HS-27A (cell line): ENCODE results near the gene VAC14.

Experiments used
- DNase-seq: peaks from one replicate; pipeline ENCODE4 v3.0.0-alpha.2; 2012; ENCODE audit warnings: low read depth, missing footprints

Gene VAC14

DNA sequence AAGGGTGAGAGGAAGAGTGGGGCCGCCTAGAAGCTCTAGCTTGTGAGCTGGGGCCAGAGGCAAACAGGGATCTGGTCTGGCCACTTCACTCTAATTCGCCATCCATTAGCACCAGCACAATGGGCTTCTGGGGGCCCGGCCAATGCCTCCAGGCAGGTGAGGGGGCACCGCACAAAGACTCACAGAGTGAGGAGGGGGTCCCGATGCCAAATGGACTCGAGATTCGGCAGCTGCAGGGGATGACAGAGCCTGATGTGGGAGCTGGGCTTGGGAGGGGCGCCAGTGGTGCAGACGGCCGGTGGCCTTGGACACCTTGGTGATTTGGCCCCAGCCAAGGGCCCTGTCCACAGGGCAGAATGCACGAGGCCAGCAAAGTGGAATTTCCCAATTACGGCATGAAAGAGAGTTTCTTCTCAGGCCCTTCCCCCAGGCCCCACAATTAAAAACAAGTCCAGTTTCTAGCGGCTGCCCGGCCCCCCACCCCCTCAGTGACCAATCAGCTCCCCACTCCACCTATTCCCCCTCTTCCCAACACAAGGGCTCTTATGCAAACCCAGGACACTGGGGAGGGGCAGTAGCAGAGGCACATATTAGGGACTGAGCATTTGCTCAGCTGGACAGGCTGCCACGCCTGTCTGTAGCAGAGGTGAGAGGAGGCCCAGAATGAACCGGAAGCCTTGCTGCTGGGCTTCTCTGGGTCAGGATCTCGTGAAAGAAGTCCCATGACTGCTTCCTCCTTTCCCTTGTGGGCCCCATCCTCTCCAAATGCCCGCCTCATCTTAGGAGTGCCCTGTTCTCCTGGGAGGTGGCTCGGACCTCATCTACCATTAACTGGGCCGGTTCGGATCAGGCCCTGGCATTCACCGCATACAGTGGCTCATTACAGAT is 75.7 kb downstream of the VAC14 start:
- DNase-seq, result no peak

DNA sequence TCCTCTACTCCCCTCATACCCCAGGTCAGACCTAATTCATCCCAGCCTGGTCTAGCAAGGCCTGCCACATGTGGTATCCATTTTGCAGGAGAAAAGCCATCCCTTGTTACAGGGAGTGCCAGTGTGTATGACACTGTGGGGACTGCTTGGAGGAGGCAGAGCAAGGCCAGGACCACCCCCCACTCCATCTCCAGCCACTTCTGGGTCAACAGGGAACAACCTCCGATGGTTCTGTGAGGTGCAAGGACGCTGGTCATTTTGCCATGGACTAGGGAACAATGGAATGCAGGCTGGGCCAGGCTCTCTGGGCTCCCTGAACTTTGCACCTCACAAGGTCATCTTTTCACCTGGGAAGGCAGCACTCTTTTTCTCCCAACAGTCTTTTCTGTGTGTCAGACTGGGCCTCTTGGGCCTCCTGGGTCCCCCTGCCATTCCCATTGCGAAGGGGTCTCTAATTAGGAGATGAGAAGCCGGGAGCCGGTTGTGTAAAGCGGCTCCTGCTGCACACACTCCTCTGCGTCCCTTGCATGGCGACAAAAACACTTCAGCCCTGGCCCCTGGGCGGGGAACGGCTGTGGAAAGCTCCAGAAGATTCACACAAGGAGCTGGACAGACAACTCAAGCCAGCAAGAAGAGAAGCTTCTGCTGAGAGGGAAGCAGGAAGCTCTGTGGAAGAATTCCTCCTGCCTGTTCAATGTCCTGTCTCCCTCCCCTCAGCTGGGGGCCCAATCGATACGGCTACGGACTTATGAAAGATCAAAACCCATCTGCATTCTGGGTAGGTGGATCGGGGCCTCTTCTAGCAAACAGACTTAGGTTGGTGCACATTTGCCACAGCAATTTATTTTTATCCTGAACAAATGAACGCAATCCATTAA is 76.6 kb downstream of the VAC14 start:
- no peak for DNase-seq

DNA sequence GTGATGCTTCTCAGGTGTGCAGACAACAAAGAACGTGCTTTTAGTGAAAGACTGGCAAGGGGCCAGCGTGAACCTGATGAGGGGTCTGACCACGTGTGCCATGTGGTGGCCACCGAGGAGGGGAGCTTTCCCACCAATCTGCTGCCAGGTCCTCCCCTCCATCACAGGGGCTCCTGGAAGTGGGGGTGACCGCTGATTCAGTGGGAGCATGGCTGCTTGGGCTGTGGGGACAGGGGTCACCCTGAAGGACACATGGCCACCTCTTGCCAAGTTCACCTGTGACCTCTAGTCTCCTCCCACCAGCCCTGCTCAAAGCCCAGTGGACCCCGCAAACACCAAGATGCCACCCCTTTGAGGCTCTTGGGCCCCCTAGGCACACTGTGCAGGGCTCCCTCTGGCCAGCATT is 77.2 kb downstream of the VAC14 start:
- DNase-seq, result no peak

DNA sequence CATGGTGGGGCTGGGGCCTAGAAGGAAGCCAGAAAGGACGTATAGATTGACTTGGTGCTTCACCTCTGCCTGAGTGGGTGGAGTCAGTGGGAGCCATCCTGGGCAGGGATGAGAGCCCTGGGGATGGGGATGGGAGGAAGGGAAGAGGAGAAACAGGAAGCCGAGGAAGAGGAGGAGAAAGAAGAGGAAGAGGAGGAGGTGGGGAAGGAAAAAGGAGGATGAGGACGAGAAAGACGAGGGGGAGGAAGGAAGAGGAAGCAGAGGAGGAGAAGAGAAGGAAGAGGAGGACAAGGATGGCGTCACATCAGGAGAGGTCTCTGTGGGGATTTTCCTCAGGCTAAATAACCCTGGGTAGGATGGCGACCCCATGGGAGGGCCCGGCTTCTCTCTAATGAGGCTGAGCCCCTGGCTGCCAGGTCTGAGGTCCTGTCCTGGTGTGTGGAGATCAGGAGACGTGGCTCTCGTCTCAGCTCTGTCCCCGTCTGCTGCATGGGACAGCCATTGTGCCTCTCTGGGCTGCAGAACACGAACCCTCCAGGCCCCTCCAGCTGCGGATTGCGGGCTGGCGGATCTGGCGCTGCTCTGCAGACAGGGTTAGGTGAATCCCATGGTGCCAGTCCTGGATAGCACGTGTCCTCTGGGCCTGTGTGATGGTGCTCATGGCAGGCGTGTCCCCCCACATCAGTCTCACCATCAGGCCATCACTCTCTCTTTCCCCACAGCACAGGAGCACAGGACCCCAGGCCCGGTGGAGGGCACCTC is 79.6 kb downstream of the VAC14 start:
- no peak for DNase-seq

DNA sequence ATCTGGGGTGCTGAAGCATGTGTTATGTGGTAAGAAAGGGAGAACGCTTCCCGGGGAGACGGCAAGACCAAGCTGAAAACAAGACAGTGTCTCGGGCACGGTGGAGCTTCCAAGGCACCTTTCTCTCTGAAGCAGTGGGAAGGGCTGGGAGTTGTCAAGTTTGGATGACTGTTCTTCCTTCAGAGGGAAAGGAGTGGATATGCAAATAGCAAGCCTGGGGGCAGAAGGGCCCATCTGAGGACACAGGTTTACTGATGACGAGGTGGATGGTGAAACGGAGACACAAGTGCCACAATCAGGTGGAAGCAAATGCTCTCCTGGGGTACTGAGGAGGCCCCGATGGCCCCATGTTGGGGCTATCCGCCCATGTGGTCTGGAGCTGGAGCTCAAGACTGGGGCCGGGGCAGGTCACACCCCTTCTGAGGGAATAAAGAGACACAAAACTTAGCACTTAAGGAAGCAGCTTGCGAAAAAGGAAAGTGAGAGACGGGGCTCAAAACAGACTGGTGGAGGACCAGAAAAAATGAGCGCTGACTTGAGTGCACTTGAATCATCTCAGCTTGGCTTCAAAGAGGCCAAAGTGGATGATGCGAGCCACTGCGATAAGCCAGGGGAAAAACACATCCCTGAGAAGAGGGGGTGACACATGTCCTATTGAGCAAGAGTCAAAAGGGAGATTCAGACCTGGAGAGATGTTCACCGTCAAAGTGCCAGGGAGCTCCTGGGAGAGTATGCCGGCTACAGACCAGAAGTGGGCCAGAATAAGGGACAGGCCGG is 80.3 kb downstream of the VAC14 start:
- DNase-seq, result no peak

DNA sequence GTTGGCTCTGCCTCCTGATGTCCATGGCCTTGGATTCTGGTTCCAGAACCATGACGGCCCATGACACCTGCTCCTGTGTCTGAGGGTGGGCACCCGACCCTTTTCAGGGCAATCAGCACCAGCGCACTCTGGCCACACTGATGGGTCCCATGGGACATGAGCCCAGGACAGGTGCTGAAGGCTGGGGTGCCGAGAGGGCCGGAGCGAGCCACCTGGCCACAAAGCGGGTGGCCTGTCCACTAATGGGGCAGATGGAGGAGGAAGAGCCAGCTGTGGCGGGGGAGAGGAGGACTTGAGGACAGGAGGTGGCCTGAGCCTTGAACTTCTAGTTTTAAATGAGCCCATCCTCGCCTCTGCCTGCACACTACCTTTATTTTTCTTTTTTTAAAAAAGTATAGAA is 83.9 kb downstream of the VAC14 start:
- DNase-seq, result no peak

DNA sequence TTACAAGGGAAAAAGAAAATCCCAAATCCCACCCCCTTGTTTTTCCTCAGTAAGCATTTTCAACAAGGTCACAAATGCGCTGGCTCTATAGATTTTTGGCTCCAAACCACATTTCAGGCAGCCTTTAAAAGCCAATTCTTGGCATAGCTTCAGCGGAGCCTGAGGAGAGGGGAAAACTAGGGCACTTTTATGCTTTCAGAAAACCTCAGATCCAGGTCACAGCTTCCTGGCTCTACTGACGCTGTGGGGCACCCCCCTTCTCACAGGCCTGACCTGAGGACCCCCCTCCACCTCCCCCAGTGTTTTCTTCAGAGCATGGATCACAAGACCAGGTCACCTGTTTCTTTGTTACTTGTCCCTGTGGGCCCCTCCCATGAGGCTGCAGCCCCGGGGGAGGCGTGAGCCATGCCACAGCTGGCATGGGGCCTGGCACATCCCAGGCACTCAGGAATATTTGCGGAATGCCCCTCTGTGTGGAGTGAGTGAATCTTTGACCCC is 85.0 kb downstream of the VAC14 start:
- no peak for DNase-seq

DNA sequence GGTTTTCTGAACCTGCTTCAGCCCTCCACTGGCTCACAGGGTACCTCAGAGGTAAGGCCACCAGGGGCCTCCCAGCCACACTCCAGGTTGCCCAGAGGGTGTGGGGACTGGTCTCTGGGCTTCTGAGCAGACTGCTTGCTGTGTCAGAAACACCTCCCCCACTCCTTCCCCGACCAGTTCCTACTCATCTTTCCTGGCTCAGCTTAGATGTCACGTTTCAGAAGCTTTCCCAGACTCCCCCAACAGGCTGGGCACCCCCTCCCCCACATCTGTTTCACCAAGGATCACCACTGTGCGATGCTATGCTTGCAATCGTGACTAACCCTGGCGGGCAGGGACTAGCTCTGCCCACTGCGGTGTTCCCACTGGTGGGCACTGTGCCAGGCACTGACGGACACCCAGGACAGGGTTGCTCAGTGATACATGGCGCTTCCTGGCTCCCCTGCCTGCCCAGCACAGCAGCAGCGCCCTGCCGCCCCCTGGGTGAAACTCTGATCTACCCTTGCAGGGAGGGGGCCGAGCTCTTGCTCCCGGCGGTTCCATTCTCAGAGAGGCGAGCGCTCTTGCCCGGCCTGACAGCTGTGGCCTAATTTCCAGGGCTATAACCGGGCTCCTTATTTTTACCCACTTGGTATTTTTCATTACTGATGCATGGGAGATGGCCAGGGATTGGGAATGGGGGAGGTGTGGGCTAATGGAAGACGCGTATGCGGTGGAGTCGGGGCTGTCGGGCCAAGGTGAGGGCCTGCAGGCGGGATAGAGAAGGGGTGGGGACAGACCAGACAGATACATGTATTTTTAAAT is 85.7 kb downstream of the VAC14 start:
- peak; percentile 99 for DNase-seq

DNA sequence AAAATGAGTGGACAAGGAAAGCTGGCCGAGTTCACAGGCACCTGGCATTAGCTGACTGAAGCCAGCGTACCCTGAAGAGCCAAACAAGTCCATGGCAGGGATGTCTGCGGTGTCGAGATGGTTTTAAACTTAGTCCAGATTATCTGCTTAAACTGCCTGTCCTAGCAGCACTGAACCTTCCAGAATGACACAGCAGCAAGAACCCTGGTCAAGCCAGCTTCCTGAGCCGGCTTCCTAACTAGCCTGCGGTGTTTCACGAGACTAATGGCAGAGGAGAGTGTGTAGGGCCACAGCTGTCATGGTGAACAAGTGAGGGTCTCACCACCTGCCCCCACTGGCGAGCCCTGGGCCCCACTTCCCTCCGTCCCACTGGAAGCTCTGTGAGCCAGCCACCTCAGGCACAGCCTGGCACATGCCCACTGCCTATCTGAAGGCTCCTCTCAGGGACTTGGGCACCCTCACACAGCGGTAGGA is 86.3 kb downstream of the VAC14 start:
- no peak for DNase-seq

DNA sequence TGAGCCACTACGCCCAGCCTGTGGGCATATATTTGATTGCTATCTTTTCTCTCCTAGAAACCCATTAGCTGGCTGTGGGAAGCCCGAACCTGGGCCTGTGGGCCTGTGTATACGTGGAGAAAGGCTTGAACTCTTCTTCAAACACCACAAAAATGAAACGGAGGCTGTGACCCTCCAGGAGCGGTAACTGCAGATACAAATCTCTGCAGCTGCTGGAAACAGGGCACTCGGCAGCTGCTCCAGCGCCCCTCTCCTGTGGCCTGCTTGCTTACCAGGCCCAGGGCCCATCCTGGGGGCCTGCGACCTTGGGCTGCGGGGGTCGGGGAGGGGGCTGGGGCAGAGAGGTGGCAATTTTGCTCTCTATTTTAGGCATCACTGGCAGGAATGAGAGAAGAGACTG is 87.1 kb downstream of the VAC14 start:
- DNase-seq, result no peak

DNA sequence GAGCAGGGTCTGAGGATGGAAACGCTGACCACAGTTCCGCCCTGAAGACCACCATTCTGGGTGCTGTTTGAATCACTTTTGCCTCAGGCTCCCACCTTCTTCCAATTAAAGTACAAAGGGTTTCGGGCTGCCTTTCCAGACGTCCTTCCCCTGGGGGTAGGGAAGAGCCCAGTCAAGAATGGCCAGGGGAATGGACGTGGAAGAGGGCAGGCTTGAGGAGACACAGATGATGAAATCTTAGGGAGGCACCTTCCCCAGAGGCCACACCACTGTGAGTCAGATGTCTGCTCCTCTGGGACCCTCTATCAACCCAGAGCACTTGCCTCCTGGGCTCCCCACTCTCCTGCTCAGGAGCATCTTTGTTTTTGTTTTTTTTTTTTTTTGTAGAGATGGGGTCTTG is 87.6 kb downstream of the VAC14 start:
- DNase-seq, result no peak

DNA sequence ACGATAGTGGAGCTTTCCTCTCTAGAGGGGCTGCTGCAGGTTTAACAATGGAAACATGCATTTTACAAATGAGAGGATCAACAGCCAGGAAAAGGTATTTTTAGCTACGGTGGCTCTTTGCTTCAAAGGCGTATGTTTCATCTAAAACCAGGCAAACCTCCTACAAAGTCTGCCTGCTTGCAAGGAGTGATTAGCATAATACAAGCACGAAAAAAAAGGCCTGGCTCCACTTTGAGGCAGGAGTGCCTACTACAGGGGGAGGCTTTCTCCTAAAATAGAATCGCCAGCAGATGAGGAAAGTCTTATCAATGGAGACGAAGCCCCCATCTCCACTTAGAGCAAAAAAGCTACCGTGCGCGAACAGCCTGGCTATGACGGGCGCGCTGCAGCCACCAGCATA is 88.0 kb downstream of the VAC14 start:
- DNase-seq, result no peak

DNA sequence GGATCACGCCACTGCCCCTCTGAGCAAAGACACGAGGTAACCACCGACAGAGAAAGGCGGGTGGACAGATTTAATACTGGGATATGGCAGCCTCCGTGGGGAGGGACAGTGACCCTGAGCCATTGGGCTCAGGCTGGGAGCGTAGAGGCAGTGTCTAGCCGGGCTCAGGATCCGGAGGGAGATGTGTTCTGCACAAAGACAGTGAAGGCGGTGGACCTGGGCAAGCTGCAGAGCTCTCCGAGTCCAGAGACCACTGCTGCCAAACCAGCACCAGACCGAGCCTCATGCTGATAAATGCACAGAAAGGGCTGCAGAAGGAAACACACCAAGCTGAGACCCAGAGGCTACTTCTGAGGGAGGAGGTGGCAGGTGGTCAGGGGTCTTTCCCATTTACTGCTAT is 88.6 kb downstream of the VAC14 start:
- no peak for DNase-seq

DNA sequence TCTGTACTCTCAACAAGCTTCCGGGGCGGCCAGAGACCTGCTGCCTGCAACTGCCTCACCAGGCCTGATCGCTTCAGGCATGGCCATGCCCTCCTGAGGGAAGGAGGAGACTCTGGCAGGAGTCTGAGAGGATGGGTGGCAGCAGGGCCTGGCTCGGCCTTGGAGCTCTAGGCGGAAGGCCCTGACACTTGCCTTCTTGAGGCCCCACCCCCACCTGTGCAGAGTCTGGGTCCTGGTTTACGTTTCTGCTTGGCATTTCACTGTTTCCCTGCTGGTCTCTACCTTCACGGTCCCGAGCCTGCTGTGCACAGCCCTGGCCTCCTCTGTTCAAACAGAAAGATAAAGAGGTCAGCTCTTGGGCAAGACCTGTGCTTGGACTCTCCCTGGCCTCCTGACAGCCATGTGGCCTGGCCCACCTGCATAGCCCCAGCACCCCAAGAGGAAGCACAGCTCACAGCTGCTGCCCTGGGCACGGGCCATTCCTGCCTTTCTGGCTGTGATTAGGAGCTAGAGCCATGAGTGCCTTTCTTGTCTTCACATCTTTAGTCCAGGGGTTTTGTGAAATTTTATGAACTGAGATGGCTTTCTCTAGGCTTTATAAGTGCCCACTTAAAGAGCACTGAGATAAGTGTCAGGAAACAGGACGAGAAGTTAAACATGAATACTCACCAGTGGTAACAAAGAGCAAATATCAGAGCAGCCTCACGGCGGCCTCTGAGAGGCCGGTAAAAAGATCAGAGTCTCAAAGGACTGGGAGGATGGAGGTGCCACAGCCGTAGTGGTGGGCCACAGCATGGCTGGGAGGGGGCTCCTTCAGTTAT is 89.5 kb downstream of the VAC14 start:
- DNase-seq, result no peak

DNA sequence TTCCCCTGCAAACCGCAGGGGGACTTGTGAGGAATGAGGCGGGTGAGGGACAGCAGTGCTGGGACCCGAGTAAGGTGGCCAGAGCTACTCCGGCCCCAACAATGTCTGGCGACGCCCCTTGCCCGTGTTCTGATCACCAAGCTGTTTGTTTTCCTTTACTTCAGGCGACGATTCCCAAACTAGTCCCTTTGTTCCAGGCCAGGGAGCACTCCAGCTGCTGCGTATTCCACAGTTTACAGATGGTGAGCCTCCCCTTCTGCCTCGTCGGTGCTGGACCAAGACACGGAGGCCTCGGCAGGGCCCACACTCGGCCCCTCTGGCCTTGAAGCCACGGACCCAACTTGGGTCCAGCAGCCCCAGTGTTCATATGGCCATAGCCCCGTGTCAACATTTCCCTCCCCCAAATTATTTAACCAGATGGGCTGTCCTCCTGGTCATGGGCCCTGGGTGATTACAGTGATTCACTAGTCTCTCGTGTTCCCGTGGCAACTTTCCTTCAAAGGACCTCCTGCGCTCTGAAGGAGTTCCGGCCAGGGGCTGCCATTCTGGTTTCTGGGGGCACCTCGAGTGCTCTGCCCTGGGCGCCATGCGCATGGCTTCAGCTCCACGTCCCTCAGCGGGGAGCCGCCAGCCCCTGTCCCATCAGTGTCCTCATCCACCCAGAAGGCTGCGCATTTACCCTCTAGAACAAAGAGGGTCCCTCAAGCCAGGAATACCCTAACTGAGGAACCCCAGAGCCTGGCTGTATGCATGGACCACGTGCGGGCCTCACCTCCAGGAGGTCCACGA is 90.3 kb downstream of the VAC14 start:
- no peak for DNase-seq

DNA sequence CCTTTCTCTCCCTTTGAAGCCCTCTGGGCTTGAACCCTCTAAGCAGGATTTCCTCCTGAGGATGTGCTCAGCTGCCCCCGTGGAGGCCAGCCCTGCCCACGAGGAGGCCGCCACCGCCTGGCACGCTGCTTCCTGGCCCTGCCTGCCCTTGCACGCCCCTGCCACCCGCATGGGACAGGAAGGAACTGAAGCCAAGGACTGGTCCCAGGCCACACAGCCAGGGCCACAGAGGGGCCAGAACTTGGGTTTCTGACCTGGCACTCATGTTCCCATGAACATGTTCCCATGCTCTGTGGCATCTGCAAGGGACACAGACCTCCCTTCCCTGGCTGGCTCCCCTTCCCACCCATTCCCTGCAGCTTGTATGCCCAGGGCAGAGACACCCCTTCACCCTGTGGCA is 91.0 kb downstream of the VAC14 start:
- DNase-seq, result no peak

DNA sequence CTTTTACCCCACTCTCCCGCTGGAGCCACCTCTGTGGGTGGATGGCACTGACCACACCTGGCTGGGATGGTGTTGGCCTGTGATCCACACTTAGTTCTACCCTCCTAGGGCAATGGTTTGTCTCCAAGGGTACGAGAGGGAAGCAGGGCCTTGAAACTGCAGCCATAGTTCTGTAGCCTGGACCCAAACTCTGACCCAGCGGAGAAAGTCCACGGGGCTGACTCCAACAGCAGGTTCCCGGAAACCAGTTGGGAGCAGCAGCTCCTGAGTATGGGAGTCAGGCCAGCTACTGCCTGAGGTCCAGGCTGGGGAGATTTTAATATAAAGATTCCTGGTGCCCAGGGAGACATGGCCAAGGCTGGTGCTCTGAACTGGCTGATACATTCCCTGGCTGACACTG is 91.5 kb downstream of the VAC14 start:
- DNase-seq, result no peak

DNA sequence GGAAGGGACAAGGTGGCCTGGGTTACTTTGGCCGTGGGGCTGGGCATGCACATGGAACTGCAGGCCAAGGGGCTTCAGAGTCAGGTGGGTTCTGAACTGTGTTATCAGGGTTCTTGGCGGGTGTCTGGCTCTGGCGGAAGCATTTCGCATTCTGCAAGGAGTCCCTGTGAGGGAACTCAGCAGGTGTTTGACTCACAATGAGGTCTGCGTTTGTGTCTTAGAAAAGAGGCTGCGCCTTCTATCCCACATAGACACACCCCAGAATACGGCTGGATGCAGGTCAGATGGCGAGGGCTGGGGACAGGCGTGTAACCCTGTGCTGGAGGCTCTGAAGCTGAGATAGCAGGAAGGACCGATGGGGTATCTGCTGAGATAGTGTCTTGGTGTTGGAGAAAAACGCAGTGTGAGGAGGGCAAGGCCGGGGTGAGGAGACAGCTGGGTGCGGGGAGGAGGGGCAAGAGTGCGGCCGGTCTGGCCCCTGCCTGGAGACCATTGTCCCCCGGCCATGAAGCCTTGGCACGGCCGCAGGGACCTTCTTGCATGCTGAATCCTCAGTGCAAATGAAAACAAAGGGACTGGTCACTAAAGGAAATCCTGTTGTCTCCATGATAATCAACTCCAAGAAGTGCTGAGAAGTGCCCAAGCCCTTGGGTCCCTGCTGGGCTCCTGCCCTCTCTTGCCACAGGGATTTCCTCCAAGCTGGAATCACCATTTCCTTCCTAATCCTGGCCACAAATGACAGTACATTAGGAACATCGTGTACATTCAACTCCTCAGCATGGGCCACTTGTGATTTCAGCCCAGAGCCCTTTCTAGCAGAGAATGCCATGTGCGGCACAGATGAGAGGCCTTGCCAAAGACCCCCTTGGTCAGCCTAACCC is 92.4 kb downstream of the VAC14 start:
- DNase-seq, result no peak
